Gastrocnemius medialis (tissue), 4 donors: Measurements from ENCODE around the gene ID3. TPM values are rescaled to one million over a fixed set of nuclear protein-coding genes. Genes with fewer than 3 reads are reported as not detected.

Experiments
- ATAC-seq, 2 donors: fragments of 150-250 bp; one replicate each; pipeline ENCODE4 v1.9.1; 2016
- DNase-seq, 2 donors: peaks; one replicate each; pipeline ENCODE4 v3.0.0-alpha.2; 2019
- H3K27ac ChIP-seq, 4 donors: fragments of 200-600 bp; sonication (generic); 1 replicate in 1 of 4; 2 replicates in 3 of 4; pipeline ENCODE4 v1.5.1; 2016 to 2018; ENCODE audit warnings: mild to moderate bottlenecking in 2 of 4, moderate library complexity in 1 of 4
- H3K27me3 ChIP-seq, 3 donors: fragments of 200-600 bp; sonication (generic) in 2 of 3; 1 replicate in 1 of 3; 2 replicates in 2 of 3; pipeline versions ENCODE4 v1.5.1 to v1.6.0; 2016 to 2019; ENCODE audit warnings: mild to moderate bottlenecking in 1 of 3, moderate library complexity in 1 of 3
- H3K36me3 ChIP-seq, 2 donors: fragments of 200-600 bp; sonication (generic) in 1 of 2; one replicate each; pipeline ENCODE4 v1.5.1; 2017 to 2018
- H3K4me1 ChIP-seq, 2 donors: fragments of 200-600 bp; sonication (generic) in 1 of 2; one replicate each; pipeline ENCODE4 v1.5.1; 2016 to 2017; ENCODE audit warnings: mild to moderate bottlenecking in 2 of 2
- H3K4me3 ChIP-seq, 4 donors: fragments of 200-600 bp; sonication (generic) in 3 of 4; 1 replicate in 1 of 4; 2 replicates in 3 of 4; pipeline ENCODE4 v1.5.1; 2016 to 2019; ENCODE audit warnings: mild to moderate bottlenecking in 2 of 4
- H3K9me3 ChIP-seq, 3 donors: fragments of 200-600 bp; sonication (generic) in 2 of 3; 1 replicate in 1 of 3; 2 replicates in 2 of 3; pipeline ENCODE4 v1.5.1; 2016 to 2019
- POLR2A ChIP-seq, 2 donors: fragments of 450-650 bp; IDR thresholded peaks; one replicate each; pipeline ENCODE4 v1.6.1; 2017; ENCODE audit warnings: antibody characterized with exemption in 2 of 2, mild to moderate bottlenecking in 2 of 2, moderate library complexity in 2 of 2
- in situ Hi-C, 4 donors: fragments of 200-750 bp; cut with MboI; loops; one replicate each; pipeline versions ENCODE4 v1.15.0 to v1.8.0; 2017; ENCODE audit warnings: low sequenced_read_pairs in 4 of 4
- intact Hi-C: fragments of 100-400 bp; cut with DNase I; formaldehyde crosslinking; loops from one replicate; pipeline ENCODE4 v1.15.1; 2023; ENCODE audit warnings: low total_unique reads
- total RNA-seq, 4 donors: library from RNA; depleted of rRNA; stranded (reverse); fragments of >200 nt; gene quantifications; one replicate each; pipeline versions ENCODE4 v1.1.0 to v1.2.3, GENCODE V29; 2016
- TF ChIP-seq, protein P1 (sequence below), 5 experiments: fragments of 450-650 bp in 3 of 5; fragments of 200-600 bp in 2 of 5; sonication (generic) in 2 of 5; IDR thresholded peaks in 4 of 5; conservative IDR thresholded peaks in 1 of 5; 1 replicate in 4 of 5; 2 replicates in 1 of 5; pipeline ENCODE4 v1.5.1; 2016 to 2019; ENCODE audit warnings: antibody characterized with exemption in 5 of 5, mild to moderate bottlenecking in 3 of 5, moderate library complexity in 3 of 5

ID3 gene
- total RNA-seq, 4 donors from 2014 or later = 67.9 to 124 (median 83.0) TPM

DNA sequence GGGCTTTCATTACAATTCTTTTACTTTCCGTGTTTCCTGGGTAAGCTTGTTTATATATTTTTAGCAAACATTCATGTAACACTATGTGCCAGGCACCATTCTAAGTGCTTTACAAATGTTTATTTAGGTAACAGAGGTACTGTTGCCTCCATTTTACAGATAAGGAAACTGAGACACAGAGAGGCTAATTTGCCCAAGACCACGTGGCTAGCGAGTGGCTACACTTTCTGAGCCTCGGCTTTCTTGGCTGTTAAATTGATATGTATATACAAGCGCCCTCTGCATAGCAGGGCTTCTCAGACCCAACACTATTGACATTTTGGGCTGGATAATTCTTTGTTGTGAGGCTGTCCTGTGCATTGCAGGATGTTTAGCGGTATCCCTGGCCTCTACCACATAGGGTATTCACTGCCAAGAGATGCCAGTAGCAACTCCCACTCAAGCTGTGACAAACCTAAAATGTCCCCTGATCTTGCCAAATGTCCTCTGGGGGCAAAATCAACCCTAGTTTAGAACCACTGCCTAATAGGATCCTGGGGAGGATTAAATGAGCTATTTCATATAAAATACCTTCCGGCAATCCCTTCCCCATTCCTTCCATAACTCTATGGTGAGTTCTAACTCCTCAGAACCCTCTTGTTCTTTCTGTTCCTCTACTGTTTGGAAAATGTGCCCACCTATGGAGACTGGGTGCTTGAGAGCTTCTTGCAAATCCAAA lies 17.2 kb upstream of the ID3 start:
- Histone ChIP-seq H3K4me3 (no peak overlapping the region), H3K9me3 (no peaks in the 10 kb centered on the region), H3K4me1 (peaks cover 25 to 27% of the 10 kb centered on the region in 2 donors), H3K27me3 (no peaks in the 10 kb centered on the region), H3K27ac (peak overlapping the region; percentile 72 to 86 (median 81)), H3K36me3 (no peaks in the 10 kb centered on the region)
- intact Hi-C loops = no loop called here
- DNase-seq (no peak), ATAC-seq (peak in 1 of 2 donors; percentile 10)
- in situ Hi-C loops = no loop called here
- TF ChIP-seq, protein P1, sequence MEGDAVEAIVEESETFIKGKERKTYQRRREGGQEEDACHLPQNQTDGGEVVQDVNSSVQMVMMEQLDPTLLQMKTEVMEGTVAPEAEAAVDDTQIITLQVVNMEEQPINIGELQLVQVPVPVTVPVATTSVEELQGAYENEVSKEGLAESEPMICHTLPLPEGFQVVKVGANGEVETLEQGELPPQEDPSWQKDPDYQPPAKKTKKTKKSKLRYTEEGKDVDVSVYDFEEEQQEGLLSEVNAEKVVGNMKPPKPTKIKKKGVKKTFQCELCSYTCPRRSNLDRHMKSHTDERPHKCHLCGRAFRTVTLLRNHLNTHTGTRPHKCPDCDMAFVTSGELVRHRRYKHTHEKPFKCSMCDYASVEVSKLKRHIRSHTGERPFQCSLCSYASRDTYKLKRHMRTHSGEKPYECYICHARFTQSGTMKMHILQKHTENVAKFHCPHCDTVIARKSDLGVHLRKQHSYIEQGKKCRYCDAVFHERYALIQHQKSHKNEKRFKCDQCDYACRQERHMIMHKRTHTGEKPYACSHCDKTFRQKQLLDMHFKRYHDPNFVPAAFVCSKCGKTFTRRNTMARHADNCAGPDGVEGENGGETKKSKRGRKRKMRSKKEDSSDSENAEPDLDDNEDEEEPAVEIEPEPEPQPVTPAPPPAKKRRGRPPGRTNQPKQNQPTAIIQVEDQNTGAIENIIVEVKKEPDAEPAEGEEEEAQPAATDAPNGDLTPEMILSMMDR (IDR thresholded peaks at IDR 0.05 in 4 of 5, conservative IDR thresholded peaks at IDR 0.05 in 1 of 5) = no peak
- no peak for TF ChIP-seq POLR2A (IDR thresholded peaks at IDR 0.05)

DNA sequence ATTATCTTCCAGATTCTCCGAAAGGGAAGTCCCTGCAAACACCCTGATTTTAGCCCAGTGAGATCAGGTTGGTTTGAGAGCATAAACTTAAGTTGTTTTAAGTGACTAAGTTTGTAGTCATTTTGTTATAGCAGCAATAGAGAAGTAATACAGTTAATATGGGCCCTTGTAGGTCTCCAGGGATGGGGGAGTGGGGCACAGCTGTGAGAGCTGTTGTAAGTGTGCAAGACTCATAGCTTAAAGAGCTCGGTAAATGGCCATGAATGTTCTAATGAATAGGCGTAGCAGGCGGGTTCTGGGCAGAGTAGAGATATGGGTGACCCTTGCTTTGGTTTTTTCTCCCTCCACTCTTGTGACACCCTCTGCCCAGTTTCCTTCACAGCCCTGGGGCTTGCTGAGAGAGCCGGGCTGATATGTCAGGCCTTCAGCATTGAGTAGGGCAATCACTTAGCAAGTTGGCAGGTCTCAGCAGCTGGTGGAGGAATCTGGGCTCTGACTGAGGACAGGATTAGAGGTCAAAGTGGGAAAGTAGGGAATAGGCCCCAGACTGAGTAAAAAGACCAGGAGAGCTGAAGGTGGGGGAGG lies 16.0 kb upstream of the ID3 start:
- Histone ChIP-seq H3K4me3 (no peak overlapping the region), H3K9me3 (no peaks in the 10 kb centered on the region), H3K27ac (peak overlapping the region; percentile 72 to 86 (median 81)), H3K27me3 (no peaks in the 10 kb centered on the region), H3K36me3 (no peaks in the 10 kb centered on the region), H3K4me1 (peaks cover 25 to 27% of the 10 kb centered on the region in 2 donors)
- intact Hi-C loops (no loop called here), in situ Hi-C loops (no loop called here)
- TF ChIP-seq POLR2A (IDR thresholded peaks at IDR 0.05) = no peak
- TF ChIP-seq, protein P1 (IDR thresholded peaks at IDR 0.05 in 4 of 5, conservative IDR thresholded peaks at IDR 0.05 in 1 of 5) = no peak
- DNase-seq (no peak), ATAC-seq (no peak)

DNA sequence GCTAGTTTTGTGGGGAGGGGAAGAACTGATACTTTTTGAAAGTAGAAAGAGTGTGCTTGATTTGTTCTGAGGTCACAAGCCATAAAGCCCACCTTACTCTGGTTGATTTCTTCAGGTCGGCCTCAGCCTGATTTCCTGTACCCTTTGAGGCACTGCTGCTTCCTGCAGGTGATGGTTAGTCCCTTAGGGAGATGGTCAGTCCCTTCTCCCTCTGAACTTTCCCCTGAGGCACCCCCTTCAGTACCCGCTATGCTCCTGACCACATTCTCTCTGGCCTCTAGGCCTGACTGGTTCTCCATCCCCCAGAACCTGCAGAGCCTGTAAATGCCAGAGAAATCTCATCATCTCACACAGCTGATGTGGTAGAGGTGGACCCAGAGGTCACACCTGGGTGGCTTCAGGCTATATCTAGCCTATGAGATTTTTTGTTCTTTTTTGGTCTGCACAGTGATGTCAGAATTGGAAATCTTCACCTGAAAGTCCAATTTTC lies 15.0 kb upstream of the ID3 start:
- in situ Hi-C loops = no loop called here
- H3K9me3 ChIP-seq = no peaks in the 10 kb centered on the region
- no peaks in the 10 kb centered on the region for H3K36me3 ChIP-seq
- intact Hi-C loops = no loop called here
- no peak for TF ChIP-seq POLR2A (IDR thresholded peaks at IDR 0.05)
- TF ChIP-seq, protein P1 (IDR thresholded peaks at IDR 0.05 in 4 of 5, conservative IDR thresholded peaks at IDR 0.05 in 1 of 5) = no peak
- no peak for ATAC-seq
- H3K27me3 ChIP-seq = no peaks in the 10 kb centered on the region
- peaks cover 25 to 28% of the 10 kb centered on the region in 2 donors for H3K4me1 ChIP-seq
- no peak overlapping the region for H3K4me3 ChIP-seq
- H3K27ac ChIP-seq = no peak overlapping the region
- DNase-seq = no peak

DNA sequence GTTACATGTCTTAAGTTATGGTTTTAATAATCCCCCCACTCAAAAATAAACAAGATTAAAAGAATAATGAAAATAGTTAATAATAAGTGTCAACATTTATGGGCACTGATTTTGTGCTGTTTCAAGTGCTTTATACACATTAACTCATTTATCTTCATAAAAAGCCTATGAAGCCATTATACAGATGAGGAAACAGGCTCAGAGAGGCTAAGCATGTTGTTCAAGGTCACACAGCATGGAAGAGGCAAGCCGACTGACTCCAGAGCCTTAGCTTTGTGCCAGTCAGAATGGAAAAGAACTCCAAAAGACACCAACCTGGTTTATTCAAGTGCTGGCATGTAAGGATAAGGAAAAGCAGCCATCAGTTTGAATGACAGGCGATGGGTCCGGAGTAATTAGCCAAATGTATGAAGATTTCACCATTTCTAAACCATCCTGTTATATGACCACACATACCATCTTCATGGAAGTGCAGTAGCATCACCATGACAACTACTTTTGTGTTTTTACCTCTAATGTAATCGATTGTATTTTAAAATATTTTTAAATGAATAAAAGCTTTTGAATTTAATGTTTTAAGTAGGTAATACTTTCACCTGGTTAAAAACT lies 14.4 kb upstream of the ID3 start:
- no peaks in the 10 kb centered on the region for H3K9me3 ChIP-seq
- peaks cover 27 to 35% of the 10 kb centered on the region in 2 donors for H3K4me1 ChIP-seq
- in situ Hi-C loops = no loop called here
- ATAC-seq (no peak), DNase-seq (no peak)
- peak overlapping the region in 1 of 4 donors; percentile 9 for H3K27ac ChIP-seq
- H3K4me3 ChIP-seq = no peak overlapping the region
- intact Hi-C loops = no loop called here
- no peaks in the 10 kb centered on the region for H3K36me3 ChIP-seq
- H3K27me3 ChIP-seq = no peaks in the 10 kb centered on the region
- TF ChIP-seq, protein P1 (IDR thresholded peaks at IDR 0.05 in 4 of 5, conservative IDR thresholded peaks at IDR 0.05 in 1 of 5) = no peak
- no peak for TF ChIP-seq POLR2A (IDR thresholded peaks at IDR 0.05)
